GM19240 (cell line): ENCODE measurements around the gene RAPGEFL1.
"Not testable (repeated sequence)": the region's sequence is repeated elsewhere in the genome, so short reads cannot be mapped to it uniquely, and the experiment has no call there.

Experiments
- DNase-seq: peaks from one replicate; pipeline ENCODE4 v3.0.0; 2011; ENCODE audit warnings: low spot score; ENCODE audit not compliant: insufficient read length

RAPGEFL1 gene

GRCh38 chr17:40177275-40177874, at the start of gene RAPGEFL1:
RAPGEFL1 (plus strand) TSS chr17:40177470; CDS start chr17:40177862, 392 bp downstream.
- DNase-seq: peak; percentile 71

- DNase-seq: no peak
These were observed 47.8 kb upstream of the RAPGEFL1 start for GRCh38 chr17:40129498-40129897.

- DNase-seq: no peak
These were observed 46.8 kb upstream of the RAPGEFL1 start for GRCh38 chr17:40130352-40131042.

DNA sequence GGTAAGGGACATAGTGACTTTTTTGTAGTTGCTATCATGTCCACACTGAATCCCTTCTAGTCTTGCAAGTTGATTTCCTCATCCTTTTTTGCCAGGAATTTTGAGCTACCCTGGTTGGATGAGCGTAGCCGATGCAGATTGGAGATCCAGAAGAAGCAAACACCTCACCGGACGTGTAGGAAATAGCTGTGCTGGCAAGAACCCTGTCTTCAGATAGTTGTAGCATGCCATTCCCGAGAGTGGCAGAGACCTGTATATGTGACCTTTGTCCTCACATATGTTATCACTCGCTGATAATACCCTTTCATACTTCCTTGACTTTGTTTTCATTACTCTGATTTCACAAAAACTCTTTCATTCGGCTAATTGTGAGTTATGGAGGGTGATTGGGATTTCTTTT, 43.1 kb upstream of the RAPGEFL1 start:
- no peak for DNase-seq

DNA sequence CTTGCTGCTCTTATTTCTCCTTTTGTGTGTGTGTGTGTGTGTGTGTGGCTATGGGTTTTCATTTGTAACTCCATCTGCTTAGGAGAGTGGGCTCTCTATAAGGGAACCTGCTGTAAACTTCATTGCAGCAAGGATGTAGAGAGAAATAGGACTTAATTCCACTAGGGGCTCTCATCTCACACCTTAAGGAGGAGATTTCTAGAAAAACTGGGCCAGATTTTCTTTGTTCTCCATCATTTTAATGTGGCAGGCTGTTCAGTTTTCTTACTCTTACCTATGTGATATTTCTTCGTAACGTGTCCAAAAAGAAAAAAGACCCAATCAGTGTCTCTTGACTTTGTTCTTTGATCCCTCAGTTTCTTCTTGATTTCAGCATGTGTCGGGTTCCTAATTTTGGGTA, 41.5 kb upstream of the RAPGEFL1 start:
- DNase-seq: no peak

GRCh38 chr17:40139566-40140058, 37.7 kb upstream of the RAPGEFL1 start:
- no peak for DNase-seq

GRCh38 chr17:40143166-40143565, 34.1 kb upstream of the RAPGEFL1 start:
- DNase-seq: not testable (repeated sequence)

- no peak for DNase-seq
These were observed 31.8 kb upstream of the RAPGEFL1 start for GRCh38 chr17:40145476-40145875.

DNA sequence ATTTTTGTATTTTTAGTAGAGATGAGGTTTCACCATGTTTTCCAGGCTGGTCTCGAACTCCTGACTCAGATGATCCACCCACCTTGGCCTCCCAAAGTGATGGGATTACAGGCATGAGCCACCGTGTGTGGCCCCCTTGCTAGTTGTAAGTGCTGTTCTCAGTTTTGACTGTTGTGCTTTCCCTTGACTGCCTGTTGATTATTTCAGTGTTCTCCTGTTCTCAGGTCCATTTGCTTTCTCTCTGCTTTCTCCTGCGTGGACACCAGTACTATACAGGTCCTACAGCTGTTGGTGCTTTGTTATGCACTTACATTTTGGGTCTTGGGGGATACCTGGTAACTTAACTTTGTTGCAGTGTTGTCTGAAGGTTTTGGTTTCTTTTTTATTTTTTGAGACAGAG, 28.7 kb upstream of the RAPGEFL1 start:
- no peak for DNase-seq

DNA sequence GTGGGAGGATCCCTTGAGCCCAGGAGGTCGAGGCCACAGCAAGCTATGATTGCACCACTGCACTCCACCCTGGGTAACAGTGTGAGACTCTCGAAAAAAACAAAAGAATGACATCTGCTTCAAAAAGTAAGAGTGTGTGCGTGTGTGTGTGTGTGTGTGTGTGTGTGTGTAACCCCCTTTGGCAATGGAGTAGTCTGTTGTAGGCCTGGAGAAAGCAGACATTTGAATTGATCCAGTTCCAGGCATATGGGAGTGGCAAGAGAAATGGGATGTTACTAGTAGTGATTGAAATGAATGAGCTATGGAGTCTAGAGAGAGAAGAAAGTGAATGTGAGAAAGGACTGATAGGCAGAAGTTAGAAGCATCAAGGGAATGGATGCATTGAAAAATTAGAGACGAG, 27.0 kb upstream of the RAPGEFL1 start:
- DNase-seq: no peak

DNA sequence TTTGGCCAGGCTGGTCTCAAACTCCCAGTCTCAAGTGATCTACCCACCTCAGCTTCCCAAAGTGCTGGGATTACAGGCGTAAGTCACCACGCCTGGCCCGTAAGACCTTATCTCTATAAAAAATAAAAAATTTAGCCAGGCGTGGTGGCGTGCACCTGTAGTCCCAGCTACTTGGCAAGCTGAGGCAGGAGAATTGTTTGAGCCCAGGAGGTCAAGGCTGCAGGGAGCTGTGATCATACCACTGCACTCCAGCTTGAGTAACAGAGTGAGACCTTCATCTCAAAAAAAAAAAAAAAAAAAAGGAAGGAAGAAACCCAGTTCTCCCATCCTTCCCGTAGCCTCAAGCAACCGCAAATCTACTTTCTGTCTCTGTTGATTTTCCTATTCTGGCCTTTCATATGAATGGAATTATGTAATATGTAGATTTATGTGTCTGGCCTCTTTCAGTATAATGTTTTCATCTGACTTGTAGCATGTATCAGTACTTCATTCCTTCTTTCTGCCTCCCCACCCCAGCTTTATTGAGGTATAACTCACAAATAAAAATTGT, 25.8 kb upstream of the RAPGEFL1 start:
- no peak for DNase-seq

DNA sequence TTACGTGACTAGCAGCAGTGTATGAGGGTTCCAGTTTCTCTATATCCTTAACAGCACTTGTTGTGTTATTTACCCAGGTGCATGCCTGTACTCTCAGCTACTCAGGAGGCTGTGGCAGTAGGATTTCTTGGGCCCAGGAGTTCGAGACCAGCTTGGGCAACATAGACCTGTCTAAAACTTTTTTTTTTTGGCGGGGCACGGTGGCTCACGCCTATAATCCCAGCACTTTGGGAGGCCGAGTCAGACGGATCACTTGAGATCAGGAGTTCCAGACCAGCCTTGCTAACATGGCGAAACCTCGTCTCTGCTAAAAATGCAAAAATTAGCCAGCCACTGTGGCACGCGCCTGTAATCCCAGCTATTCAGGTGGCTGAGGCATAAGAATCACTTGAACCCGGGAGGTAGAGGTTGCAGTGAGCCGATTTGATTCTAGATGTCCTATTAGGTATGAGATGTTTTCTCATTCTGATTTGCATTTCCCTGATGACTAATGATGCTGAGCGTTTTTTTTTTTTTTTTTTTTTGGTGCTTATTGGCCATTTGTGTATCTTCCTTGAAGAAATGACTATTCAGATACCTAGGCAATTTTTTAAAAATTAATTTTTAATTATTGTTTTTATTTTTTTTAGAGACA, 23.6 kb upstream of the RAPGEFL1 start:
- DNase-seq: no peak

DNA sequence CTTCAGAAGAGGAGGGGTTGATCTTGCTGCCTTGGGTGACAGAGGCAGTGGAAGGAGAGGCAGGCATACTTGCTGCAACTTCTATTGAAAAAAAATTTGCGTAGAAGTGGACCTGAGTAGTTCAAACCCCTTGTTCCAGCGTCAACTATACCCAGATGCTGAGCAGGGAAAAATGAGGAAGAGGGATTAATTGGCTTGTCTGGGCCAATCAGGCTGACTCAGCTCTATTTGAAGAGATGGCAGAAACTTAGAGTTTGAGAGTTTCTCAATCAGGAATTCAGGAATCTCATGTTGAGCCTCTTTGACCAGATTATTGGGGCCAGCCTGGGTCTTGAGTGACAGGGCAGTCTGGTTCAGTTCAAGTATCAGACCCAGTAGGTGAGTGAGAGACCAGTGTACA, 19.3 kb upstream of the RAPGEFL1 start:
- no peak for DNase-seq

- no peak for DNase-seq
These were observed 18.7 kb upstream of the RAPGEFL1 start for GRCh38 chr17:40158438-40159013.

- no peak for DNase-seq
These were observed 17.8 kb upstream of the RAPGEFL1 start for GRCh38 chr17:40159456-40159855.

- no peak for DNase-seq
These were observed 9.5 kb upstream of the RAPGEFL1 start for GRCh38 chr17:40167685-40168261.

GRCh38 chr17:40168262-40168832, 8.9 kb upstream of the RAPGEFL1 start:
- DNase-seq: no peak

DNA sequence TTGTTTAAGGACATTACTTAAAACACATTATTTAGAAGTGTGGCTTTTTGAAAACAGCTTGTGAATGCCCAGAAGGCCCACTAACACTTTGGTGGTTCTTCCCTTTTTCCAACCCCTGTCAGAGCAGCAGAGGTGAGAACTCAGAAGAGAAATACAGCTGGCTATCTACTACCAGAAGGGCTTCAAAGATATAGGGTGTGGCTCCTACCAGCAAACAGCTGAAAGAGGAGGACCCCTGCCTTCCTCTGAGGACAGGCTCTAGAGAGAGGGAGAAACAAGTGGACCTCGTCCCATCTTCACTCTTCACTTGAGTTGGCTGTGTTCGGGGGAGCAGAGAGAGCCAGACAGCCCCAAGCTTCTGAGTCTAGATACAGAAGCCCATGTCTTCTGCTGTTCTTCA, 6.9 kb upstream of the RAPGEFL1 start:
- no peak for DNase-seq

DNA sequence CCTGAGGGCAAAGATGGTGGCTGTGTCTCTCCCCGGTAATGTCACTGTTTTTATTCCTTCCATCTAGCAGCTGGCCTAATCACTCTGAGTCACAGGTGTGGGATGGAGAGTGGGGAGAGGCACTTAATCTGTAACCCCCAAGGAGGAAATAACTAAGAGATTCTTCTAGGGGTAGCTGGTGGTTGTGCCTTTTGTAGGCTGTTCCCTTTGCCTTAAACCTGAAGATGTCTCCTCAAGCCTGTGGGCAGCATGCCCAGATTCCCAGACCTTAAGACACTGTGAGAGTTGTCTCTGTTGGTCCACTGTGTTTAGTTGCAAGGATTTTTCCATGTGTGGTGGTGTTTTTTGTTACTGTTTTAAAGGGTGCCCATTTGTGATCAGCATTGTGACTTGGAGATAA, 5.5 kb upstream of the RAPGEFL1 start:
- no peak for DNase-seq

GRCh38 chr17:40173091-40173777, 4.0 kb upstream of the RAPGEFL1 start:
- no peak for DNase-seq

DNA sequence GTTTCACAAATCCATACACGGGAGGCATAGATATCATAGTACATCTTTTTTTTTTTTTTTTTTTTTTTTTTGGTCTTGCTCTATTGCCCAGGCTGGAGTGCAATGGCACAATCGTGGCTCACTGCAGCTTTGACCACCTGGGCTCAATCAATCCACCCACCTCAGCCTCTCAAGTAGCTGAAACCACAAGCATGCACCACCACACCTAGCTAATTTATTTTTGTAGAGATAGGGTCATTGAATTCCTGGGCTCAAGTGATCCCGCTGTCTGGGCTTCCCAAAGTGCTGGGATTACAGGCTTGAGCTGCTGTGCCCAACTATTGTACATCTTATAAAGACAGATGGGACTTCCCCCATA, 3.5 kb upstream of the RAPGEFL1 start:
- no peak for DNase-seq
